Panc1 (cell line): Measurements from ENCODE around the gene RNF222. TPM values are rescaled to one million over a fixed set of nuclear protein-coding genes. Genes with fewer than 3 reads are reported as not detected.

Experiments
- ATAC-seq: fragments of 200-7000 bp; cut with Tn5 transposase; 2 replicates; pipeline ENCODE4 v1.9.1; 2020; ENCODE audit warnings: mild to moderate bottlenecking, moderate library complexity
- BruUV-seq: library from RNA; stranded (reverse); fragments of 400-500 nt; replicated peaks from 2 replicates; lab custom pipeline; 2021; lab: Mats Ljungman, UMichigan
- CTCF ChIA-PET: fragments of 300-600 bp; sonication (Branson Sonifier 250); formaldehyde crosslinking; loops from one replicate; lab custom pipeline; 2022; ENCODE audit warnings: antibody characterized with exemption; lab: Charles Lee
- POLR2A ChIA-PET: fragments of 300-600 bp; sonication (Branson Sonifier 250); formaldehyde crosslinking; loops from one replicate; lab custom pipeline; 2022; ENCODE audit warnings: antibody characterized with exemption; lab: Charles Lee
- DNase-seq: peaks from one replicate; pipeline ENCODE4 v3.0.0-alpha.2; 2010; ENCODE audit warnings: low read depth, low spot score
- H3K27ac ChIP-seq: 2 replicates; pipeline ENCODE4 v1.5.1; 2011; ENCODE audit warnings: mild to moderate bottlenecking, low read length, inconsistent platforms
- H3K27me3 ChIP-seq: fragments of 200-500 bp; sonication (Bioruptor generic); 2 replicates; pipeline ENCODE4 v1.6.0; 2014; ENCODE audit warnings: low read length, inconsistent platforms; ENCODE audit not compliant: control insufficient read depth, insufficient read depth
- H3K36me3 ChIP-seq: fragments of 200-500 bp; sonication (Bioruptor generic); 2 replicates; pipeline ENCODE4 v1.5.1; 2014; ENCODE audit warnings: inconsistent platforms, mild to moderate bottlenecking, low read length, moderate library complexity; ENCODE audit not compliant: control insufficient read depth, insufficient read depth
- H3K4me1 ChIP-seq: 2 replicates; pipeline ENCODE4 v1.5.1; 2011; ENCODE audit warnings: inconsistent platforms, mild to moderate bottlenecking, low read length, moderate library complexity; ENCODE audit not compliant: control insufficient read depth, insufficient read depth
- H3K4me3 ChIP-seq, 2 experiments: 2 replicates each; pipeline ENCODE4 v1.5.1; 2011 to 2012; ENCODE audit warnings: low read depth in 2 of 2, low read length in 2 of 2, mild to moderate bottlenecking in 2 of 2, inconsistent platforms in 1 of 2, moderate library complexity in 1 of 2
- H3K9me3 ChIP-seq: fragments of 200-500 bp; sonication (Bioruptor generic); 2 replicates; pipeline ENCODE4 v1.5.1; 2014; ENCODE audit warnings: low read depth, mild to moderate bottlenecking, inconsistent platforms, low read length, moderate library complexity; ENCODE audit not compliant: control insufficient read depth, insufficient read depth
- CTCF ChIP-seq: fragments of 450-650 bp; IDR thresholded peaks from 2 replicates; pipeline ENCODE4 v1.5.1; 2017; ENCODE audit warnings: mild to moderate bottlenecking
- POLR2AphosphoS5 ChIP-seq: IDR thresholded peaks from 2 replicates; pipeline ENCODE4 v1.6.1; 2012; ENCODE audit warnings: mild to moderate bottlenecking, low read depth, low read length, moderate library complexity
- REST ChIP-seq, 2 experiments: IDR thresholded peaks; 2 replicates each; pipeline ENCODE4 v1.6.1; 2011 to 2012; ENCODE audit warnings: low read depth in 2 of 2, control low read depth in 1 of 2, low read length in 1 of 2, mild to moderate bottlenecking in 1 of 2, moderate library complexity in 1 of 2; ENCODE audit not compliant: insufficient read depth in 1 of 2
- SIN3A ChIP-seq: IDR thresholded peaks from 2 replicates; pipeline ENCODE4 v1.6.1; 2012; ENCODE audit warnings: low read depth, mild to moderate bottlenecking, low read length, moderate library complexity, borderline replicate concordance; ENCODE audit not compliant: insufficient read depth
- TCF7L2 ChIP-seq: IDR thresholded peaks from 2 replicates; pipeline ENCODE4 v1.6.1; 2011; ENCODE audit warnings: mild to moderate bottlenecking, low read depth, low read length, inconsistent platforms
- in situ Hi-C: cut with HindIII; loops from 2 replicates; pipeline ENCODE4 v1.10.0; 2016; ENCODE audit warnings: low sequenced_read_pairs, low pct_unique_long_range_greater_than_20kb
- intact Hi-C: fragments of 100-400 bp; cut with micrococcal nuclease; formaldehyde crosslinking; loops from one replicate; pipeline ENCODE4 v1.10.0; 2022; ENCODE audit not compliant: unreplicated experiment
- total RNA-seq: library from RNA; stranded (reverse); gene quantifications from one replicate; pipeline ENCODE4 v1.2.1, GENCODE V29; 2021; ENCODE audit not compliant: unreplicated experiment

Gene RNF222
- total RNA-seq, 1 experiment from 2014 or later: not detected

GRCh38 chr17:8377422-8377821 is 20.2 kb downstream of the RNF222 start:
- H3K9me3 ChIP-seq: no peaks in the 10 kb centered on the region
- ChIA-PET POLR2A (no interaction called here), CTCF (no interaction called here)
- DNase-seq (no peak), ATAC-seq (no peak)
- no peak overlapping the region for H3K4me3 ChIP-seq
- TF ChIP-seq POLR2AphosphoS5: no peak
- intact Hi-C loops (no loop called here), in situ Hi-C loops (no loop called here)
- peaks cover 43% of the 10 kb centered on the region for H3K36me3 ChIP-seq
- H3K27me3 ChIP-seq: no peaks in the 10 kb centered on the region
- H3K4me1 ChIP-seq: peaks cover 44% of the 10 kb centered on the region
- peak overlapping the region; percentile 80 for H3K27ac ChIP-seq
- no TSS peak for BruUV-seq

- no peaks in the 10 kb centered on the region for H3K9me3 ChIP-seq
- peak; percentile 82 for DNase-seq
- intact Hi-C loops: no loop called here
- CTCF ChIA-PET: no interaction called here
- peaks cover 36% of the 10 kb centered on the region for H3K36me3 ChIP-seq
- peak; percentile 97 for ATAC-seq
- BruUV-seq: no TSS peak
- H3K27me3 ChIP-seq: no peaks in the 10 kb centered on the region
- peak within 1 kb of the TSS; percentile 96 for H3K27ac ChIP-seq
- in situ Hi-C loops: no loop called here
- POLR2A ChIA-PET: interaction anchor here (0.6 kb wide), 1 partner anchor 26 kb away, joined by 8 read pairs; no protein-coding TSS in a partner anchor
- peak; percentile 93; the same call in 1 of the 2 replicates for TF ChIP-seq SIN3A
- peak; percentile 63 for TF ChIP-seq CTCF
- peak; percentile 99 for TF ChIP-seq POLR2AphosphoS5
- TF ChIP-seq REST (IDR thresholded peaks at IDR 0.05; ENCODE audit: insufficient read depth in 1 of 2, low read depth in 2 of 2, low read length in 1 of 2): 0 out of 4 replicates have a peak, but pooled peaks of 1 of the 2 experiments have one; percentile 34
- TF ChIP-seq TCF7L2: no peak
- H3K4me3 ChIP-seq: peak within 1 kb of the TSS; percentile 63 to 84
- H3K4me1 ChIP-seq: peaks cover 44% of the 10 kb centered on the region
Observed at GRCh38 chr17:8376271-8377067, 21.2 kb downstream of the RNF222 start, which contains the start of gene KRABD2. Gene KRABD2, minus strand, starts transcription at chr17:8376704.
